HT-29 (cell line): ENCODE measurements around the gene TULP1. TPM values are rescaled to one million over a fixed set of nuclear protein-coding genes. Genes with fewer than 3 reads are reported as not detected.
"Not testable (repeated sequence)": the region's sequence is repeated elsewhere in the genome, so short reads cannot be mapped to it uniquely, and the experiment has no call there.

ENCODE experiments used
- DNase-seq: peaks from one replicate; pipeline ENCODE4 v3.0.0-alpha.2; 2015; ENCODE audit warnings: low spot score
- total RNA-seq: library from RNA; depleted of rRNA; stranded (reverse); fragments of >200 nt; shearing (Covaris generic); gene quantifications from 2 replicates; pipeline ENCODE4 v1.2.3, GENCODE V29; 2014

Gene TULP1
- total RNA-seq, 1 experiment from 2014 or later = 0.48 TPM

DNA sequence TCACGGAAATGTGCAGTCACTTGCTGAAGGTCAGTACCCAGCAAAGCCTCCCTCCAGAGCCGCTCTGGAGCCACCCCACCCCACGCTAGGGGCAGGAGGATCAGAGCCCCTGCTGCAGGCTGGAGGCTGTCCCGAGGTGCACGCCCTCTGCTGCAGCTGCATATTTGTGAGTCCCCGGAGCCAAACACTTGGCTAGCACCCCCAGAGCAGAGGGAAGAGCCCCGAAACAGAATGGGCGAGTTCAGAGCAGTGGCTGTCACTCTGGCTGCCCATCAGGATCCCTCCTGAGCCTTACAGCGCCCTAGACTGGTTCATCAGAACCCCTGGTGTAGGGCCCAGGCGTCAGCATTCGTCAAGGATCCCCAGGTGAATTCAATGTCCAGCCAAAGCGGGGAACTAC, 9.5 kb upstream of the TULP1 start:
- DNase-seq = no peak

DNA sequence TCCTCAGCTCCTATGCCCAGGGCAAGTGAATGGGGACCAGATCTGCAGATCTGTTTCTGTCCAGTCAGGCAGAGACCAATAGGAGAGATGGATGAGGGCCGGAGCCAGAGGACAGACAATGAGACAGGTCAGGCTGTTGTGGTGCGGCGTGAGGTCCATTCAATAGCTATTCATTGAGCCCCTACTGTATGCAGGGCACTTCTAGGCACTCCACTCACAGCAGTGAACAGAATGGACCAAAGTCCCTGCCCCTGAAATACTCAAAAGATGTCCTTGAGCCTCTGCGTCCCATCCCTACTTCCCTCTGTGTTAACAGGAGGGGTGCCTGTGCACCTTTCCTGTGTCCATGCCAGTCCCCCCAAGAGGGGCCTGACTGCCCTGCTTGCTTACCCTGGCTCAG, 8.5 kb upstream of the TULP1 start:
- DNase-seq = no peak

DNA sequence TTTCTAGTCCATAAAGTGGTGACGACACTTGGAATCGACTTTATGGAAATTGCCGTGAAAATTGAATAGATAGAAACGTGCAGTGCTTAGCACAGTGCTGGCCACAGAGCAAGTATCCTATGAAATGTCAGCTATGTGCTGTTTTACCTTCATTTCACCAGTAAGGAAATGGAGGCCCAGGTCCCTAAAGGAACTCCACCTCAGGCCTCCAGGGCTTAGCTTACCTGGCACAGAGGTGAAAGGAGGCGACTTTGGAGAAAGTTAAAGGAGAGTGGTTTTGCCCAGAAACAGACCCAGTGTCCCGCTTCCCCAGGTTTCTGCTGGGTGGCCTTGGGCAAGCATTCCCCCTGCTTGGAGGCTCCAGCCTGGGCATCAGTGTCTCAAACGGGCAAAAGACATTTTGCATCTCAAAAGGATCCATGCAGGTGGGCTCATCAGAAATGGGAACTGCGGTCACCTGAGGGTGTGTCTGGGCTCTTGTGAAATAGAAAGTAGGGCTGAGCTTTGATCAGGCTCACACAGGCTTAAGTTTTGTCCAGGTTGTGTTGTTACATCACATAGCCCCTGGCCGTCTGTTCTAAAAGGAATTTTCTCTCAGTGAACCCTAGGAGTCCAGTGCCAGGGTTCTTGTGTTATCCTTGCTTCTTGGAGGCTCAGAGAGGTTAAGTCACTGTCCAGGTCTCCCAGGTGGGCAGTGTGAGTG, 6.8 kb upstream of the TULP1 start:
- no peak for DNase-seq

GRCh38 chr6:35518566-35519312, 6.0 kb upstream of the TULP1 start:
- no peak for DNase-seq

DNA sequence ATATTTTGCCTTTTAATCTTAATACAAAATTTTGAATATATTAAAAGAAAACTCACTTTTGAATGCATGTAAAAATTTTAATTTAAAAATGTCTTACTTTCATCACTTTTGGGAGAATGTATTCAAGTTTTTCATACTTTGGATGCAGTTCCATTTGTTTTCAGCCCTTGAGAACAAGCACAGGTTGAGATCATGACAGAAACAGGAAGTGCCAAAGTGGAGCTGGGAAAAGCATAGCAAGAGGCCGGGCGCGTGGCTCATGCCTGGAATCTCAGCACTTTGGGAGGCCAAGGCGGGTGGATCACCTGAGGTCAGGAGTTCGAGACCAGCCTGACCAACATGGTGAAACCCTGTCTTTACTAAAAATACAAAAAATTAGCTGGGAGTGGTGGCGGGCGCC, 5.3 kb upstream of the TULP1 start:
- not testable (repeated sequence) for DNase-seq

GRCh38 chr6:35516712-35517111, 4.0 kb upstream of the TULP1 start:
- no peak for DNase-seq

DNA sequence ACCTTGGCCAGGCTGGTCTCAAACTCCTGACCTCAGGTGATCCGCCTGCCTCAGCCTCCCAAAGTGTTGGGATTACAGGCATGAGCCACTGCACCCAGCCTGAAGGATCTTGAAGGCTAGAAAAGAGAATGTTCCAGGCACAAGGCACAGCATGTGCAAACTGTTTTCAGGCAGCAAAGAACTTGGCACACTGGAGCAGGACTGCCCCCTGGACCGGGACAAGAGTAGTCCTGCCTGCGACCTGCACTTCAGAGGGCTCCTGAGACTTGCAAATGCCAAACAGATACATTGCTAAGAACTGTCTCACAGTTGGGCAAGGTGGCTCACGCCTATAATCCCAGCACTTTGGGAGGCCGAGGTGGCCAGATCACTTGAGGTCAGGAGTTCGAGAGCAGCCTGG, 3.2 kb upstream of the TULP1 start:
- DNase-seq = not testable (repeated sequence)

- no peak for DNase-seq
Observed at GRCh38 chr6:35514587-35514986, 1.9 kb upstream of the TULP1 start.

DNA sequence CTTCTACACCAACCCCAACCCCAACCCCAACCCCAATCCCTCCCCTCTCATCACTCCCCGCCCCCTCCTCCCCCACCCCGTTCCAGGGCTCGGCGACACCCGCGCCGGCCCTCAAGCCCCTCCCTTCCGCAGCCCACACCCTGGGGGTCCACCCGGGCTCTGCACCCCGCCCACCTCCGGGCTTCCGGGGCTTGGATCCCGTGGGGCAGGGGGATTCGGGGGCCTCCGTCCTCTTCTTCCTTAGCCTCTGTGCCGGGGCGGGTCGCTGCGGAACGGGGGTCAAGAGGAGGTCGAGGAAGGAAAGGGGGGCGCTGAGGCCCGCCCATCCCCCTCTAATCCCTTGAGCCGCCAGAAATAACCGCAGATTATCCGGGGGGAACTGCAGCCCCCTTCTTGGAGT, 690 bp downstream of the TULP1 start:
- DNase-seq = no peak

DNA sequence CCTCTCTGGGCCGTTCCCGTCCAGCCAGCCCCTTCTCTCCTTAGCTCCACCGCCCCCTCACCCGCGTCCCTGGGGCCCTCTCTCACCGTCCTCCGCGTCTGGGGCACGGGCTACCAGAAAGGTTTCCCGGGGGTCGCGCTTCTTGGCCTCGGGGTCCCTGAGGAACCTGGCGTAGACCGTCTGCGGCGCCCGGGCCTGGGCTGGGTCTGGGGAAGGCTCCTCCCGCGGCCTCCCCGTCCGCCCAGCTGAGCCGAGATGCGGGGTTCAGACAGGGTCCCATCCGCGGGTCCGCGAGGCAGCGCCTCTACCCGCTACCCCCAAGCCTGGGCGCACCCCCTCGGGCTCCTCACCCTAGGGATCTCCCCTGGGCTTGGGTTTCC, 1.1 kb downstream of the TULP1 start:
- no peak for DNase-seq

GRCh38 chr6:35510916-35511561, 1.7 kb downstream of the TULP1 start:
- no peak for DNase-seq

DNA sequence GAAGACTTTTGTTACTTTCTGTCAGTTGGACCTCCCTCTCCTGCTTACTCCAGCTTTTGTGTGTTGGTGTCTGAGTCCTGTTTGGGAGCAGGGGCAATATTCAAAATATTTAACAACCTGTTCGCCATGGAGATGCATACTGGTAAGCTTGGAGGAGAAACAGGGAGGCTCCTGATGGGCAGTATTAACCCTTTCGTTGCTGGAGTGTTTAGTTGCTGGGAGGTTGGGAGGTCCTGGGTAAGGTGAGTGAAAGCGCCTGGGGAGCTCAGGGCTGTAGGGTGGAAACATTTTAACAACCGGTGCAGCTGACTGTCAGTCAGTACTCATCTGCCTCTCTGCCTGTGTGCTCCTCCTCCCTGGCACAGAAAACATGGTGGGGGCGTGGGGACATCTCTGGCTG, 4.2 kb downstream of the TULP1 start:
- DNase-seq = no peak

- DNase-seq = no peak
Observed at GRCh38 chr6:35508027-35508426, 4.7 kb downstream of the TULP1 start.

- no peak for DNase-seq
Observed at GRCh38 chr6:35507221-35507620, 5.5 kb downstream of the TULP1 start.

DNA sequence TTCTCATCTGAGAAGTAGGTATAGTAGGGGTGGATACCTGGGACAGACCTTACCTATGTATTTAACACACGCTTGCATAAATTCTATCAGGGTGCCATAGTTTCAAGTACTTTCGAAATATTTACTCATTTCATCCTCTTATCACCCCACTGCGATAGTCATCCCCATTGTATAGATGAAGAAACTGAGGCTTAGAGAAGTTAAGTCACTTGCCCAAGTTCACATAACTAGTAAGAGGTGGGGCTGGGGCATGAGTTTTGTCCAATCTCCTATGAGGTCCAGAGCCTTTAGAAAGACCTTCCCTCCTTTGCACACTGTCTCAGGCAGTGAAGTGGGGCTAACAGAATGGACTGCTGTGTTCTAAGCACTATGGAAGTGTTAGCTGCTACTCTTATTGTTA, 6.2 kb downstream of the TULP1 start:
- no peak for DNase-seq

DNA sequence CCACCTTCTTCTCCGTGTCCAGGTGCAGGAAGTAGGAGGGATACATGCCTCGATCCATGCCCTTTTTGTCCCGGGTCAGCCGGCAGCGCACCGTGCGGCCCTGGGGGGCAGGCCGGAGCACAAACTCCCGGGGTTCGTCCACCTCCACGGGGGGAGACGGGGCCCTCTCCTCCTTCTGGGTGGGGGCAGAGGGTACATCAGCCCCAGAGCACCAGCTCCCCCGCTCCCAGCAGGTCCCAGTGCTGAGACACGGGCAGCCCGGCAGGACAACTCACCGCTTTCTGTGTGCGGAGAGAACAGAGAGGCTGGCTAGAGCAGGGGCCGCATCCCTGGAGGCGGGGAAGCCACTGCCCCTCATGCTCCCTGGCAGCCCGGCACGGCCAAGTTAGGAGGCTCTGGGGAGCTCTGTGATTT, 6.7 kb downstream of the TULP1 start:
- DNase-seq = no peak

GRCh38 chr6:35503534-35503933, 9.2 kb downstream of the TULP1 start:
- no peak for DNase-seq

GRCh38 chr6:35501784-35502183, 10.9 kb downstream of the TULP1 start:
- DNase-seq = no peak

GRCh38 chr6:35500782-35501181, 11.9 kb downstream of the TULP1 start:
- no peak for DNase-seq

GRCh38 chr6:35499372-35499771, 13.3 kb downstream of the TULP1 start:
- DNase-seq = no peak

- no peak for DNase-seq
Observed at GRCh38 chr6:35498422-35499067, 14.2 kb downstream of the TULP1 start.
